ENCODE measurements around the gene TNFSF10.
"Not testable (repeated sequence)": the region's sequence is repeated elsewhere in the genome, so short reads cannot be mapped to it uniquely, and the experiment has no call there.

The TNFSF10 gene

DNA sequence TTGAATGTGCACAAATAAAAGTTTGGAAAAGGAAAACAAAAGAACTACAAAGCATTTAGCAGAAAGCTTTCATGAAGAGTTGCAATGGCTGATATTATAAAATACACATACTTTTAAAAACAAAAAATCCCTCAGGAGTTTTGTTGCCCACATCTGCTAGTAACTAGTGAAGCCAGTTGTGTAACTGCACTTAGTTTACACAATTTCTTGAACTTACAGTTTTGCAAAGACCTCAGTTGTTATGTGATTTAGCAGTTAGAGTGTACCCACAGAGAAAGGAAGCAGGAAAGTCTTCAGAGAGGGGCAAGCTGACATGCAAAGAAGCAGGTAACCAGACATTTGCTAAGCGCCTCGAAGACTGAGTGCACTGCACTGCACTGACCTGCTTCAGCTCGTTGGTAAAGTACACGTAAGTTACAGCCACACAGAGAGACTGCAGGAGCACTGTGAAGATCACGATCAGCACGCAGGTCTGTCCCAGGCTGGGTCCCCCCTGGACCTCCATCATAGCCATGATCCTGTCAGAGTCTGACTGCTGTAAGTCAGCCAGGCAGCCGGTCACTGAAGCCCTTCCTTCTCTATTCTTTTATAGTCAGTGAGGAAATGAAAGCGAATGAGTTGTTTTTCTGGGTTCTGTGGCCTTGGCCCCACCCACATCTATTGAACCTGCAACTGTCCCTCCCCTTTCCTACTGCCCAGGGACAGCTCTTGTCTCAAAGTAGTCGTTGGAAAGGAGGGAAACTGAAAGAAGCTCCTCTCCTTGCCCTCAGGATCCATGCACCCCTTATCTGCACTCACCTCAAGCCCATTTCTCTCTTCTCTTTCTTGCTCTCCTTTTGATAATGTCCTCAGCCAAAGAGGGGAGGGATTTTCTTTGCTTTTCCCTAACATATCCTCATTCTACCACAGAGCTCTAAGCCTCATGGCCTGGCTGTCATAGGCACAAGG, at the start of gene TNFSF10:
TSS of gene TNFSF10 (minus strand) at position 560 of the 948 bp plus-strand sequence. CDS start at position 514, 46 bp downstream.
- peak; percentile 33 for DNase-seq

DNA sequence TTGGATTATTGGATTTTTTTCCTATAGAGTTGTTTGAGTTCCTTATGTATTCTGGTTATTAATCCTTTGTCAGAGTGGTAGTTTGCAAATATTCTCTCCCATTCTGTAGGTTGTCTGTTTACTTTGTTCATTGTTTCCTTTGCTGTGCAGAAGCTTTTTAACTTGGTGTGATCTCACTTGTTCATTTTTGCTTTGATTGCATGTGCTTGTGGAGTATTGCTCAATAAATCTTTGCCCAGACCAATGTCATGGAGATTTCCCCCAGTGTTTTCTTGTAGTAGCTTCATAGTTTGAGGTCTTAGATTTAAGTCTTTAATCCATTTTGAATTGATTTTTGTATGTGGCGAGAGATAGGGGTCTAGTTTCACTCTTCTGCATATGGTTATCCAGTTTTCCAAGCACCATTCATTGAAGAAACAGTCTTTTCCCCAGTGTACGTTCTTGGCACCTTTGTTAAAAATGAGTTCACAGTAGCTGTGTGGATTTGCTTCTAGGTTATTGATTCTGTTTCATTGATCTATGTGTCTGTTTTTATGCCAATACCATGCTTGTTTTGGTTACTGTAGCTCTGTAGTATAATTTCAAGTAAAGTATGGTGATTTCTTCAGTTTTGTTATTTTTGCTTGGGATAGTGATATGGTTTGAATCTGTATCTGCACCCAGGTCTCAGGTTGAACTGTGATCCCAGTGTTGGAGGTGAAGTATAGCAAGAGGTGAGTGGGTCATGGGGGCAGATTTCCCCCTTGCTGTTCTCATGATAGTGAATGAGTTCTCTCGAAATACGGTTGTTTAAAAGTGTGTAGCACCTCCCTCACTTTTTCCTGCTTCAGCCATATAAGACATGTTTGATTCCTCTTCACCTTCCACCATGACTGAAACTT, 46.1 kb upstream of the TNFSF10 start:
- DNase-seq, result no peak

DNA sequence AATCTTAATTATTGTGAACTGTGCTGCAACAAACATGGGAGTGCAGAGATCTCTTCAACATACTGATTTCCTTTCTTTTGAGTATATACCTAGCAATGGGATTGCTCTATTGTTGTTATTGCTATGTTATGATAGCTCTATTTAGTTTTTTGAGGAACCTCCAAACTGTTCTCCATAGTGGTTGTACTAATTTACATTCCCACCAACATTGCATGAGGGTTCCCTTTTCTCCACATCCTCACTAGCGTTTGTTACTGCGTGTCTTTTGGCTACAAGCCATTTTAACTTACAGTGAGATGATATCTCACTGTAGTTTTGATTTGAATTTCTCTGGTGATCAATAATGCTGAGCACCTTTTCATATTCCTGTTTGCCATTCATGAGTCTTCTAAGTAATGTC, 45.5 kb upstream of the TNFSF10 start:
- no peak for DNase-seq

DNA sequence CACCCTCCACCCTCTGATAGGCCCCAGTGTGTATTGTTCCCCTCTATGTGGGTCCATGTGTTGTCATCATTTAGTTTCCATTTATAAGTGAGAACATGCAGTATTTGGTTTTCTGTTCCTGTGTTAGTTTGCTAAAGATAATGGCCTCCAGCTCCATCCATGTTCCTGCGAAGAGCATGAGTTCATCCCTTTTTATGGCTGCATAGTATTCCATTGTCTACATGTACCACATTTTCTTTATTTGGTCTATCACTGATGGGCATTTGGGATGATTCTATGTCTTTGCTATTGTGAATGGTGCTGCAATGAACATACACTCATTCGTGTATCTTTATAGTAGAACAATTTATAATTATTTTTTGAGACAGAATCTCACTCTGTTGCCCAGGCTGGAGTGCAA, 43.6 kb upstream of the TNFSF10 start:
- not testable (repeated sequence) for DNase-seq

DNA sequence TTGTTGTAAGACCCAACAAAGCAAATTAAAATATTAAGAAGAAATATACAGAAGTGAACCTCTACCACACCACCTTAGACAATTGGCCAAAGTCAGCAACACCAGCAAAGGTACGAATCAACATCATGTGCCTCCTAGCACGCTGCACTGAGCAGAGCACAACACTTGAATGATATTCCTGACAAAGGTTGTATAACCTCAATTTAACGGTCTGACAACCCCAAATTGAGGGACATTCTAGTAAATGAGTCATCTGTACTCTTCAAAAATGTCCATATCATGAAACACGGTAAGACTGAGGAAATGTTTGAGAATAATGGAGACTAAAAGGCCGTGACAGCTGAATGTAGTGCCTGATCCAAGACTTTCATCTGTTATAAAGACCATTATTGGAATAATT, 41.3 kb upstream of the TNFSF10 start:
- DNase-seq, result no peak

DNA sequence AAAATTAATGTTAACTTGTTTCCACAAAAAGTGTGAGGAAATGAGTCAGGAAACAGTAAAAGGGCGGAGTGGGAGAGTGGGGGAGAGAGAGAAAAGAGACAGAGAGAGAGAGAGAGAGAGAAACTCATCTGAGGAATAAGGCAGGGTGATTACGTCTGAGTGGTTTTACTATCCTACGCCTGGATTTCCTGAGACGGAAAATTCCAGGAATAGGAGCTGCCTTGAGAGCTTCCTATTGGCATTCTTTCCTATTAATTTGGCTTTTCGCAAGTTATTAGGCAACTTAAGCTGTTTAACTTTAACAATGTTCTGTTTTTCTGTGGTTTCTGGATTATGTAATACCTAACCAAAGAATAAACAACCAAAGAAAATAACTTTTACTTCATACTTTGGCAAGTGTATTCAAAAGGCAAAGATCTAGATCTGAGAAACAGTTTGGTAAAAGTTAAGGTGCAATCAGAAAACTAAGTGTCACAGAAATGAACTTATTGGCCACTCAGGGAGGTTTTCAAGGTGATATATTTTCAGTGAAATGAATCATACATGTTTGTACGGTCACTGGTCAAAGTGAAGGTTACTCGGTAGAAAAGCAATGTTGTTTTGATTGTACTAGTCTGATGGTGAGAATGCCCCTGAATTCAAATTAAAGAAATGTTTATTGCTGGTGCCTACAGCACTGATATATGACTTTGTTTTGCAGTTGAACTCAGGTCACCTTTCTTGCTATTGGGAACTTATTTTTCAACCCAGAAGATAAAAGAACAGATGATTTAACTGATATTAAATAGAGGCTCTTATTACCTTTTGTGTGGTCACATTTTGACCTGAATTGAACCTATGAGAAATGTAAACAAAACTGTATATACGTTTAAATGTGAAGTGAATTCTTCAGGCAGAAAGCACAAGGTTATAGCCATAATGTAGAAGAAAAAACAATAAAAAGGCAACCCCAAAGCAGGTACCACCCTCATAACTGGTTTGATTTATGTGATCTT, 39.9 kb upstream of the TNFSF10 start:
- DNase-seq, result no peak

DNA sequence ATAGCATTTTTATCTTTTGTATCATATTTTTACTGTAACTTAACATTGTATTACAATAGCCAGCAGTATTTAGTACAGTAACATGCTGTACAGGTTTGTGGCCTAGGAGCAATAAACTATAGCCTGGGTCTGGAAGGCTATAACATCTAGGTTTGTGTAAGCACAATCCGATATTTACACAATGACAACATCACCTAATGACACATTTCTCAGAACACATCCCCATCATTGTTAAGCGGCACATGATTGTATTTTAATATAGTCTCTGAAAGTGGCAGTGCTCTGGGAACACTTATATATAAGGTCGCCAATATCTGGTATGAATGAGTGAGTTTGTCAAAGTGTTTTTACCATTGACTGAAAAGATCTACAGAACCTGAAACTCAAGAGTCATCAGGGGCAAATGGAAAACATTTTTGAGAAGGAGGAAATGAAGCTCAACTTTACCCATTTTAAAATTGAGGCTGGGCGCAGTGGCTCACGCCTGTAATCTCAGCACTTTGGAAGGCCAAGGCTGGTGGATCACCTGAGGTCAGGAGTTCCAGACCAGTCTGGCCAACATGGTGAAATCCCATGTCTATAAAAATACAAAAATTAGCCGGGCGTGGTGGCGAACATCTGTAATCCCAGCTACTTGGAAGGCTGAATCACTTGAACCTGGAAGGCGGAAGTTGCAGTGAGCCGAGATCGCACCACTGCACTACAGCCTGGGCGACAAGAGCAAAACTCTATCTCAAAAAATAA, 38.8 kb upstream of the TNFSF10 start:
- DNase-seq, result no peak

DNA sequence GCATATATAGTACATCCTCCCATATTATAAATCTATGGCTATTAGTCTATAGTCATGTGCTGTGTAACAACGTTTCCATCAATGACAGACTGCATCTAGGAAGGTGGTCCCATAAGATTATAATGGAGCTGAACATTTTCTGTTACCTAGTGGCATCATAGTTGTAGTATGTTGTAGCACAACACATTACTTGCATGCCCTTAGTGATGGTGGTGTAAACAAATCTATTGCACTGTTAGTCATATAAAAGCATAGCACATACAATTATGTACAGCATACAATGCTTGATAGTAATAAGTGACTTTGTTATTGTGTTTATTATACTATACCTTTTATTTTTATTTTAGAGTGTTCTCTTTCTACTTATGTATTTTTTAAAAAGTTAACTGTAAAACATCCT, 37.4 kb upstream of the TNFSF10 start:
- no peak for DNase-seq

DNA sequence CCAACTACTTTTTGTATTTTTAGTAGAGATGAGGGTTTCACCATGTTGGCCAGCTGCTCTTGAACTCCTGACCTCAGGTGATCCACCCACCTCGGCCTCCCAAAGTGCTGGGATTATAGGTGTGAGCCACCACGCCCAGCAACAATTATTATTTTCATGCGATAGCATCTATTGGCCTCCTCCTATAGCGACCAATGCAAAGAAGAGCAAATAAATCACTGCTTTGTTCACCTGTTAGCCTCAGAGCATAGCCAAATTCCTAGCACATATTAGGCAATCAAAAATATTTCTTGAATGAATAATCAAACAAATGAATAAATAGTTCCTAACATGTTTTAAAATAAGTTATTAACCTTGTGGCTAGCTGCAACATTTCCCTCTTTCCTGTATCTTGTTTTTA, 36.8 kb upstream of the TNFSF10 start:
- DNase-seq, result no peak

DNA sequence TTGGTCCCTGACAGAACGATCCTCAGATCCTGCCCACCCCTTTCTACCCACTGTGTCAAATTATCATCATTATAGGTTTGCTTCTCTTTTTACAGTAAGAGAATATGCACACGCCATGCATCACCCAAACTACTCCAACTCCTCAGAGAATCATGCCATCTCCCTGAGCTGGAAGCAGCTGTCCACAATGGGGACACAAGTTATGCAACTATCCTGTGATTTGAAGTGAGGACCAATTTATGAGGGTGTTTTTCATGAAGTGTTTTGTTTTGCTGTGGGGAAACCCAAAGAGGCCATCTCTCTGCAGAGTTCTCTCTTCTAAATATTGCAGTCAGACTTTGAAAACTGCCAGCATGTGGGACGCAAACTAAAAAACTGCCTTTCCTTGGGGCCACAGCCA, 35.8 kb upstream of the TNFSF10 start:
- no peak for DNase-seq

DNA sequence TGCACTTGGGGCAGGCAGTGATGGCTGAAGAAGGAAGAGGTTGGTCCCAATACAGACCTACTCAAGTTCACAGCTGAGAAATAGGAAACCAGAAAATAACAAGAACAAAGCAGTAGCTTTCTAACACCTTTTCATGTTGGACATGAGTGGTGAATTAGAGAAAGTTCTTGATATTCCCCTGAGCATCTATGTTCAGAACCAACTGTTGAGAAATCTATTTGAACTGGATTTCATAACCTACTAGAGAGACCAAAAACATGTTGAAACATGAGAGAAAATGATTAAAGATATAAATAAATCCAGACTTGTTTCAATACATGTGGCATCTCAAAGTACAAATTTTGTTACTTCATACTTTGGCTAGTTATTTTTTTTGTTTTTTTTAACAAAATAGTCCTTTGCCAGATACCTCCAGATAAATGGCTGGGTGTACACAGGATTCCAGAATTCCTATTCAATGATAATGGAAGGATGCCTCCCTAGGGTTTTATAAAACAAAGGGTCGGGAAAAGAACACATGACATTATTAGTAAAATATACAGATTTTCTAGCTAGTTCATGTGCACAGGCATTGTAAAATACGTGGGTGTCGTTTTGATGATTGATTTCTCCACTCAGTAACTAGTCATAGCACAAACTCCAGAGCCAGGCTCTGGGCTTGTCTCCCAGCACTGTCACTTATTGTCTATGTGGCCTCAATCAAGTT, 34.4 kb upstream of the TNFSF10 start:
- DNase-seq, result no peak

DNA sequence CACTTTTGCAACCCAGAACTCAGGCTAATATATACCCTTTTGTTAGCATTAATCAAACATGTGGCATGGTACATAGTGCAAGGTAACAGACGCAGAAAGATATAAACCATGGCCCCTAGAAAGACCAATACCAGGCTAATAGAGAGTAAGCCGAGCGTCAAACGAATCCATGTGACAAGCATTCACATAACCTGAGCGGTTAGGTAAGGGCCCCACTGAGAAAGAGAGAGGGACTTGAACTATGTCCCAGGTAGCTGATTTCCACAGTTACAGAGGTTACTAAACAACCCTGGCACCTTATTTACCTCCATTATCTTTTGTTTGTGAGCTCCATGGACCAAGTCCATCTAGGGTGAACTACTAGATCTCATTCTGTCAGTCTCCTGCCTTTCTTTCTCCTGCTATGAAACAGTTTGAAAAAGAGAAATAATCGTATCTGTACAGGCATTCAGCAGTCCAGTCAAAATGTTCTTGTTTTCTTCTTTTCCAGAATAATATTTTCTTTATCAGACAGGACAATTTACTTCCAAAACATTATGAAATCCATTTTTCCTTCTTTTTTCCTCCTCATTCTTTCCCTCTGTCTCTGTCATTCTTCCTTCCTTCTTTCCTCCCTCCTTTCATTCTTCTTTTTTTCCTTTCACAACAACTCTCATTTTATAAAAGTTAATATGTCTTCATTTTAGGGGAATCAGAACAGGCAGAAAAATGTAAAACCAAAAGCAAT, 30.5 kb upstream of the TNFSF10 start:
- no peak for DNase-seq

DNA sequence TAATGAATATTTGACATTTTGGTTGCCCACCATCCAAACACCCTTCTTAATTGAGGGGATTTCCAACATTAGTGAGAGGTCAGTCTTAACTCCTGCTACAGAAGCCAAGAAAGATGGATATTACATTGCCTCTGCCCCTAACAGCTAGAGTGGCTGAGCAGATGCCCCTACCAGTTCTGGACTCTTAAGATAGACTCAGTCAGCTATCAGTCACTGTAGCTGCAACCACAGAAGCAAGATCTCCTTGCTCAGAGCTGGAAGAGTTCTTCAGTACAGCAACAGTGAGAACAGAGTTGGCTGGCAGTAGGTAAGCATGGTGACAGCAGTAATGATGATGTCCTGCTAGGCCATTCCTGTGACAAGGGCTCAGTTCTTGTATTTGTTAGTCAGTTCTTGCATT, 29.4 kb upstream of the TNFSF10 start:
- DNase-seq, result no peak

DNA sequence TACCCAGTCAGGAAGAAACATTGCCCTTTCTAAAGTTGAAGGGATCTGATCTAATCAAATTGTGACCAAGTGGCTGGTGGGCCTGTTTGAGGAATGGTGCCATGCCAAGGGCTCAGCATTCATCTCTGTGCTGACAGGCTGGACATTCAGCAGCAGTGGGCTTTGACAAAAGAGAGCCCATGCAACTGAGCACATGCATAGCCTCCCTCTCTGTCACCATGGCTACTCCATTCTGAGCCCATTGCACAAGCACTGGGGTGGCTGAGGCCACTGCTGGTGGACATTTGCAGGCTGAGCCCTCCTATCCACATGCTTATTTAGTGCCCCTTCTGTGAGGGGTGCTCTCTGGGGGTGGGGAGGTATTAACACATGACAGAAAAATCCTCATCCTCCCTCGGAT, 28.6 kb upstream of the TNFSF10 start:
- no peak for DNase-seq

DNA sequence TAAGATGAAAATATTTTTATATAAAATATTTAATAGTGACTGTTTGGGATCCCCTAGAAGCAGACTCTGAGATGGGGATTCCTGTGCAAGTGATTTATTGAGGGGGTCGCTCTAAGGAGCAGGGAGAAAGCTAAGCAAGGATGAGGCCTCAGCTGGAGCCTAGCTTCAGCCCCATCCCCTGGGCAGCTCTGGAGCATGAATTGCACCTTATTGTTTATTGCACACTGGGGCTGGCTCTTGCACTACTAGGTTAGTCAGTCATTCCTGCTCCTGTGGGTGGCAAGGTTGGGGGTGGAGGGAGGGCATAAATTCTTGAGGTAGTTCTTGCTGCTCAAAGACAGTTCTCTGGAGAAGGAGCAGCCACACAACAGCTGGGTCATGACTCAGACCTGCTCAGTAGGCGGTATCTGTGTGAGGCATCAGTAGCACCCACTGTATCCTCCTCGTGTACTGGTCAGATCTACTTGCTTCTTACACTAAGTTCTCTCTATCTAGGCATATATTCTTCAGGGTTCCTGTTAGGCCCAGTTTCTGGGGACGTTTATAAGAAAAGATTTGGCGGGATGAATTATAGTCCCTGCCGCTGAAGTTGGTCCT, 27.2 kb upstream of the TNFSF10 start:
- DNase-seq, result peak; percentile 66

DNA sequence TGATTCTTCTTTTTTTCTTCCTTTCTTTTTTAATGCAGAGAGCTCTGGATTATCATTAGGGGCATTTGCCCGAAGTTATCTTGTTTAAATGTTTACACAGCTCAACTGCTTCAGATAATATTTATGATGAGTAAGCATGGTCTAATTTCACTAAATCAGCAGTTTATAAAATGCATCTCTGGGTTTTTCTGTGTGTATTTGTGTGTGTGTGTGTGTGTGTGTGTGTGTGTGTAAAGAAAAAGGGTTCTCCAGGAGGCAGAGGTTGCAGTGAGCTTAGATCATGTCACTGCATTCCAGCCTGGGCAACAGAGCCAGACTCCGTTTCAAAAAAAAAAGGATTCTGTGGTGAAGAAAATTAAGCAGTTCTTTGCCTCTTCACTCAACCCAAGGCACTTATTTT, 25.9 kb upstream of the TNFSF10 start:
- no peak for DNase-seq

DNA sequence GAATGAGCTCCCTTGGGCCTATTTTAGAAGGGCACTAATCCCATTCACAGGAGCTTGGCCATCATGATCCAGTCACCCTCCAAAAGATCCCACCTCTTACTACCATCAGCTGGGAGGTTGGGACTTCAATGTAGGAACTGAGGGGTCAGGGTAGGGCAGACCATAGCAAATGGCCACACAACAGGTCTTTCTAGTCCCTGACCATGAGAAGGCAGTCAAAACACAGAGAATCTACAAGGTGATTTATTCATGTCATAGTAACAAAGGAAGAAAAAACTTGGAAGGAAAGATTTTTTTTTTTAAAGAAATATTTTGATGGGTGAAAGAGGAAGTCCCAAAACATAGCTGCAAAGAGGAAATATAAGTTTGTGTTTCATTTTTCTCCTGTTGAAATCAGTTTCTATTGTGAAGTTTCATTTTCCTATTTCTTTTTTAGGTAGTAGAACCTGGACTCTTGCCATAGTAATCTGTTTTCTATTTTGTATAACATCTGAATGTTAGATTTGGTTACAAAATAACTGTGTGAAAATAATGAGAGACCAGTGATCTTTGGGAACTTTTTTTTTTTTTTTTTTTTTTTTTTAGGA, 23.5 kb upstream of the TNFSF10 start:
- DNase-seq, result no peak

DNA sequence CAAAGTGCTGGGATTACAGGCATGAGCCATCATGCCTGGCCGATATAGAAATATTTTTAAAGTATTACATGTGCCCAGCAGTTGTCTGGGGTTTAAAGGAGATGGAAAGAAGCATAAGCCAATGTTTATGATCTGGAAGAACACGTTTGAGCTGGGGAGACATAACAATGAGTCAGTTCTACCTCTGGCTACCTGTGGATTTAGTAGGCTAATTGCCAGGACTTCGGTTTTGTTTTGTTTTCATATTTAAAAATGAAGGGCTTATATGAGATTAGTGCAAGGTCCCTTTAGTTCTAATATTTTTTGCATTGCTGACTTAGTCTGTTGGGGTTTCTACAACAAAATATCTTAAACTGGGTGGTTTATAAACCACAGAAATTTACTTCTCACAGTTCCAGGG, 22.9 kb upstream of the TNFSF10 start:
- DNase-seq, result no peak

DNA sequence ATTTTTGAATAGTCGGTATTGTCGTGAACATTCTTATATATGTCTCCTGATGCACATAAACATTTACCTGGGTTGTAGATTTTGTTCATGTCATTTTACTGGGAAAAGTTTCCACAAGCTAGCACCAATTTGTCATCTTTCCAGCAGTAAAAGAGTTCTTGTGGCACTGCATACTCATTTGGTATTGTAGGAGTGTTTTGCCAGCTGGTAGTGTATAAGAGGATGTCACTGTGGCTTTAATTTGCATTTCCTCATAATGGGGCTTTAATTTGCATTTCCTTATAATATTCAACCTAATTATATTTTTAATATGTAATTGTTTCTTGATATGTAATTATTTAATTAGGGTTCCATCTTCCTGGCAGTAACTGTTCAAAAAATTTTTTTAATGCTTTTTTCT, 21.2 kb upstream of the TNFSF10 start:
- DNase-seq, result no peak

DNA sequence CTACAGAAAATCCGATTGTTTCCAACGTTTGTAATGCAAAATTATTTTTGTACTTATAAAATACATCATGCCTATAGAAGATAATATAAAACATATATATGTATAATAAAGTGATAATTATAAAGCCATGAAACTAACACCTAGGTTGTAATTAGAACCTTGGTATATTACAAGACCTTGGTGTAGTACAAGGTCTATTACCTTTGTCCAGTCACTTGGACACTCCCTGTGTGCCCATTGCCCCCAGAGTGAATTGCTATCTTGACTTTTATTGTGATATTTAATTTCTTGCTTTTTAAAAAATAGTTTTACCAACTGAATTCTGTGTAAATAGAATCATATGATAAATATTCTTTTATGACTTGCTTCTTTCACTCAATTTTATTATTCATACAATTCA, 20.7 kb upstream of the TNFSF10 start:
- no peak for DNase-seq
